Measurements from ENCODE around the gene TMEM203. TPM values are rescaled to one million over a fixed set of nuclear protein-coding genes. Genes with fewer than 3 reads are reported as not detected.
A peak's percentile ranks its signal among the peaks of the same experiment; 100 is the strongest.

Gene TMEM203
- total RNA-seq, 2 donors from 2014 or later = 34.0 to 39.5 TPM

- H3K4me1 Mint-ChIP-seq = no peaks in the 10 kb centered on the region
- H3K27me3 ChIP-seq (ENCODE audit: control insufficient read depth, insufficient read depth, low read length, poor library complexity, severe bottlenecking) = peaks cover 42% of the 10 kb centered on the region
- TF ChIP-seq CTCF (conservative IDR thresholded peaks at IDR 0.05) = peak; percentile 77
- DNase-seq = peak; percentile 81
- H3K27ac Mint-ChIP-seq = no peak overlapping the region
- no peak overlapping the region for H3K27ac ChIP-seq (ENCODE audit: low read depth, low read length)
- WGBS, 2 experiments (ENCODE audit: insufficient coverage in 1 of 2, insufficient read length in 1 of 2) = 66 to 69% methylated on average over 16 to 17 of the region's 17 CpGs
- no peak overlapping the region for H3K9ac ChIP-seq (ENCODE audit: extremely low read depth, low read length, poor library complexity, severe bottlenecking)
- peaks cover 6% of the 10 kb centered on the region for H3K36me3 Mint-ChIP-seq (ENCODE audit: low read depth)
- no peaks in the 10 kb centered on the region for H3K9me3 ChIP-seq (ENCODE audit: control insufficient read depth, low read length)
- H3K36me3 ChIP-seq (ENCODE audit: control insufficient read depth, insufficient read depth, low read length) = no peaks in the 10 kb centered on the region
- H3K4me3 ChIP-seq (ENCODE audit: low read length) = no peak overlapping the region
- H3K9me3 Mint-ChIP-seq = no peaks in the 10 kb centered on the region
- peaks cover 17% of the 10 kb centered on the region for H3K27me3 Mint-ChIP-seq (ENCODE audit: insufficient read depth)
- H3K4me3 Mint-ChIP-seq = no peak overlapping the region
- no peaks in the 10 kb centered on the region for H3K4me1 ChIP-seq (ENCODE audit: control insufficient read depth, insufficient read depth, low read length)
Measured at GRCh38 chr9:137176302-137177182, 28.9 kb downstream of the TMEM203 start.

- Mint-ChIP-seq H3K27me3 (ENCODE audit: insufficient read depth) (peaks cover 27% of the 10 kb centered on the region), H3K4me1 (no peaks in the 10 kb centered on the region), H3K4me3 (no peak overlapping the region), H3K9me3 (no peaks in the 10 kb centered on the region), H3K36me3 (ENCODE audit: low read depth) (peaks cover 6% of the 10 kb centered on the region), H3K27ac (no peak overlapping the region)
- peak; percentile 70 for DNase-seq
- Histone ChIP-seq H3K9ac (ENCODE audit: extremely low read depth, low read length, poor library complexity, severe bottlenecking) (no peak overlapping the region), H3K36me3 (ENCODE audit: control insufficient read depth, insufficient read depth, low read length) (no peaks in the 10 kb centered on the region), H3K27ac (ENCODE audit: low read depth, low read length) (no peak overlapping the region), H3K9me3 (ENCODE audit: control insufficient read depth, low read length) (no peaks in the 10 kb centered on the region), H3K4me3 (ENCODE audit: low read length) (no peak overlapping the region), H3K4me1 (ENCODE audit: control insufficient read depth, insufficient read depth, low read length) (no peaks in the 10 kb centered on the region), H3K27me3 (ENCODE audit: control insufficient read depth, insufficient read depth, low read length, poor library complexity, severe bottlenecking) (peaks cover 53% of the 10 kb centered on the region)
- TF ChIP-seq CTCF (conservative IDR thresholded peaks at IDR 0.05) = peak; percentile 49
- 51 to 75% methylated on average over 10 to 32 of the region's 33 CpGs for WGBS, 2 experiments (ENCODE audit: insufficient coverage in 1 of 2, insufficient read length in 1 of 2)
Measured at GRCh38 chr9:137175345-137175961, 30.0 kb downstream of the TMEM203 start.

- Histone ChIP-seq H3K36me3 (ENCODE audit: control insufficient read depth, insufficient read depth, low read length) (no peaks in the 10 kb centered on the region), H3K27me3 (ENCODE audit: control insufficient read depth, insufficient read depth, low read length, poor library complexity, severe bottlenecking) (peaks cover 60% of the 10 kb centered on the region), H3K9ac (ENCODE audit: extremely low read depth, low read length, poor library complexity, severe bottlenecking) (no peak overlapping the region), H3K27ac (ENCODE audit: low read depth, low read length) (no peak overlapping the region), H3K4me3 (ENCODE audit: low read length) (no peak overlapping the region), H3K9me3 (ENCODE audit: control insufficient read depth, low read length) (no peaks in the 10 kb centered on the region), H3K4me1 (ENCODE audit: control insufficient read depth, insufficient read depth, low read length) (no peaks in the 10 kb centered on the region)
- peak; percentile 44 for TF ChIP-seq CTCF (conservative IDR thresholded peaks at IDR 0.05)
- Mint-ChIP-seq H3K27ac (no peak overlapping the region), H3K4me1 (no peaks in the 10 kb centered on the region), H3K36me3 (ENCODE audit: low read depth) (peaks cover 6% of the 10 kb centered on the region), H3K27me3 (ENCODE audit: insufficient read depth) (peaks cover 33% of the 10 kb centered on the region), H3K9me3 (no peaks in the 10 kb centered on the region), H3K4me3 (no peak overlapping the region)
- 35% methylated on average over 8 to 34 of the region's 34 CpGs for WGBS, 2 experiments (ENCODE audit: insufficient coverage in 1 of 2, insufficient read length in 1 of 2)
- DNase-seq = peak; percentile 70
Measured at GRCh38 chr9:137174722-137175293, 30.6 kb downstream of the TMEM203 start.
